ENCODE measurements around the gene EPM2AIP1.
"Not testable (repeated sequence)": the region's sequence is repeated elsewhere in the genome, so short reads cannot be mapped to it uniquely, and the experiment has no call there.

EPM2AIP1 gene

GRCh38 chr3:36954452-36955134 is 38.3 kb downstream of the EPM2AIP1 start:
- DNase-seq (ENCODE audit: low read depth): no peak

GRCh38 chr3:36947814-36948213 is 45.1 kb downstream of the EPM2AIP1 start:
- DNase-seq (ENCODE audit: low read depth); H3K4me3 ChIP-seq (ENCODE audit: low read length): not testable (repeated sequence)

More at GRCh38 chr3:36954452-36955134, 38.3 kb downstream of the EPM2AIP1 start:
- H3K4me3 ChIP-seq (ENCODE audit: low read length): no peak overlapping the region
- TF ChIP-seq CTCF (conservative IDR thresholded peaks at IDR 0.05; ENCODE audit: low read length): no peak

- TF ChIP-seq CTCF (conservative IDR thresholded peaks at IDR 0.05; ENCODE audit: low read length): no peak
- H3K4me3 ChIP-seq (ENCODE audit: low read length): peak overlapping the region; percentile 73
These were observed 47.5 kb downstream of the EPM2AIP1 start for GRCh38 chr3:36945333-36945980.

GRCh38 chr3:36944641-36945270 is 48.2 kb downstream of the EPM2AIP1 start, which contains the start of gene TRANK1:
Gene TRANK1, minus strand, starts transcription at chr3:36945054. Its CDS starts 245 bp downstream, at chr3:36944809.
- no peak for TF ChIP-seq CTCF (conservative IDR thresholded peaks at IDR 0.05; ENCODE audit: low read length)
- peak; percentile 60 for DNase-seq (ENCODE audit: low read depth)
- H3K4me3 ChIP-seq (ENCODE audit: low read length): peak within 1 kb of the TSS; percentile 73

More at GRCh38 chr3:36945333-36945980, 47.5 kb downstream of the EPM2AIP1 start:
- DNase-seq (ENCODE audit: low read depth): no peak

GRCh38 chr3:36944012-36944640 is 48.8 kb downstream of the EPM2AIP1 start:
- peak overlapping the region; percentile 73 for H3K4me3 ChIP-seq (ENCODE audit: low read length)
- peak; percentile 57 for DNase-seq (ENCODE audit: low read depth)
- TF ChIP-seq CTCF (conservative IDR thresholded peaks at IDR 0.05; ENCODE audit: low read length): no peak

- no peak for DNase-seq (ENCODE audit: low read depth)
- no peak for TF ChIP-seq CTCF (conservative IDR thresholded peaks at IDR 0.05; ENCODE audit: low read length)
These were observed 49.3 kb downstream of the EPM2AIP1 start for GRCh38 chr3:36943601-36944000.

GRCh38 chr3:36942638-36943248 is 50.2 kb downstream of the EPM2AIP1 start:
- no peak for DNase-seq (ENCODE audit: low read depth)
- TF ChIP-seq CTCF (conservative IDR thresholded peaks at IDR 0.05; ENCODE audit: low read length): no peak
- H3K4me3 ChIP-seq (ENCODE audit: low read length): no peak overlapping the region

More at GRCh38 chr3:36943601-36944000, 49.3 kb downstream of the EPM2AIP1 start:
- peak overlapping the region; percentile 73 for H3K4me3 ChIP-seq (ENCODE audit: low read length)

All from AG10803 (cell line).